ENCODE measurements around the gene PP2D1. TPM values are rescaled to one million over a fixed set of nuclear protein-coding genes. Genes with fewer than 3 reads are reported as not detected.

The PP2D1 gene
- total and polyA plus RNA-seq, 2 of the 8 experiments (the other 6 are each of a cell fraction or from before 2014, with no cell fraction given) = not detected

GRCh38 chr3:20047976-20048883, 36.2 kb upstream of the PP2D1 start (continued):
- TF ChIP-seq CHD7 (IDR thresholded peaks at IDR 0.05; ENCODE audit: insufficient replicate concordance, low read length) = no peak
- no peak for TF ChIP-seq CEBPB (IDR thresholded peaks at IDR 0.05; ENCODE audit: low read depth, low read length)
- TF ChIP-seq BRCA1 (IDR thresholded peaks at IDR 0.05; ENCODE audit: low read depth, low read length) = no peak
- no peak for TF ChIP-seq JUN (IDR thresholded peaks at IDR 0.05; ENCODE audit: low read depth, low read length)
- TF ChIP-seq GABPA (IDR thresholded peaks at IDR 0.05; ENCODE audit: borderline replicate concordance, insufficient read depth, low read length) = no peak
- TF ChIP-seq MAX (IDR thresholded peaks at IDR 0.05) = no peak
- TF ChIP-seq NANOG (IDR thresholded peaks at IDR 0.05; ENCODE audit: insufficient read depth, low read depth, low read length, poor library complexity, severe bottlenecking) = no peak
- no peak for TF ChIP-seq E2F6 (IDR thresholded peaks at IDR 0.05)

Data from H1 (cell line).